Mesothelial cell of epicardium (in vitro differentiated cells): ENCODE data around the gene MAG. TPM values are rescaled to one million over a fixed set of nuclear protein-coding genes. Genes with fewer than 3 reads are reported as not detected.

Source experiments
- DNase-seq, 2 experiments: peaks; one replicate each; pipeline ENCODE4 v3.0.0; 2021; ENCODE audit warnings: low spot score in 2 of 2; ENCODE audit not compliant: unreplicated experiment in 2 of 2
- H3K27ac Mint-ChIP-seq: 2 replicates; pipeline ENCODE4 v1.8.0; 2021; ENCODE audit warnings: mixed read lengths
- H3K27me3 Mint-ChIP-seq: 2 replicates; pipeline ENCODE4 v1.8.0; 2021; ENCODE audit warnings: low read depth, mixed read lengths
- H3K36me3 Mint-ChIP-seq: 2 replicates; pipeline ENCODE4 v1.8.0; 2021; ENCODE audit warnings: mixed read lengths
- H3K4me1 Mint-ChIP-seq: 2 replicates; pipeline ENCODE4 v1.8.0; 2021; ENCODE audit warnings: mixed read lengths
- H3K4me3 Mint-ChIP-seq: 2 replicates; pipeline ENCODE4 v1.8.0; 2021; ENCODE audit warnings: mild to moderate bottlenecking, moderate library complexity, mixed read lengths
- H3K9me3 Mint-ChIP-seq: 2 replicates; pipeline ENCODE4 v1.8.0; 2021; ENCODE audit warnings: mixed read lengths
- total RNA-seq: library from RNA; stranded (reverse); gene quantifications from 3 replicates; pipeline ENCODE4 v1.2.1, GENCODE V29; 2021
- TF ChIP-seq, protein P1 (sequence below): fragments of 200-600 bp; sonication (generic); IDR thresholded peaks from one replicate; pipeline ENCODE4 v1.5.0; 2021; ENCODE audit warnings: antibody characterized with exemption; ENCODE audit not compliant: unreplicated experiment

MAG gene
- total RNA-seq, 1 donor from 2014 or later = 26.1 TPM

DNA sequence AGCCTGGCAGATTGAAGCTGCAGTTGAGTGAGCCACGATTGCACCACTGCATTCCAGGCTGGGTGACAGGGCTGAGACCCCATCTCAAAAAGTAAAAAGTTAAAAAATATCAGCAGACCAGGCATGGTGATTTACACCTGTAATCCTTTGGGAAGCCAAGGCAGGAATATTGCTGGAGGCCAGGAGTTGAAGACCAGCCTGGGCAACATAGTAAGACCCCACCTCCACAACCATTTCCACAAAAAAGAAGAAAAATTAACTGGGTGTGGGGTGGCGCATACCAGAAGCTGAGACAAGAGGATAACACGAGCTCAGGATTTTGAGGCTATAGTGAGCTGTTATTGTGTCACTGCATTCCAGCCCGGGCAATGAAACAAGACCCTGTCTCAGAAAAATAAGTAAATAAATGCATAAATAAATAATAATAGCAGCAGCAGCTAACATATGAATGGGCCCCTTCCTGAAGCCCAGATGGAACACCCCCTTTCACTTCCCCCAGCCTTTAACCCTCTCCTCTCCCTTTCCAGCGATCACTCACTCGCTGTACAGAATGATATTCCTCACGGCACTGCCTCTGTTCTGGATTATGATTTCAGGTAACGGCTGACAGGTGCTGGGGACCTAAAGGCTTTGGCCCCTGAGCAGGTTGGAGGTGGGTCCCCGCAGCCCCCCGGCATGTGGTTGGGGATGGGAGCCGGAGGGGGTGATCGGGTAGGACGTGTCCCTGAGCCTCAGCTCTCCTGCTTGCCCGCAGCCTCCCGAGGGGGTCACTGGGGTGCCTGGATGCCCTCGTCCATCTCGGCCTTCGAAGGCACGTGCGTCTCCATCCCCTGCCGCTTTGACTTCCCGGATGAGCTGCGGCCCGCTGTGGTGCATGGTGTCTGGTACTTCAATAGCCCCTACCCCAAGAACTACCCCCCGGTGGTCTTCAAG is 3.2 kb downstream of the MAG start:
- Mint-ChIP-seq H3K4me1 (peaks cover 35% of the 10 kb centered on the region), H3K36me3 (no peaks in the 10 kb centered on the region), H3K27ac (no peak overlapping the region), H3K27me3 (no peaks in the 10 kb centered on the region), H3K4me3 (no peak overlapping the region), H3K9me3 (no peaks in the 10 kb centered on the region)
- no peak for DNase-seq
- TF ChIP-seq, protein P1, sequence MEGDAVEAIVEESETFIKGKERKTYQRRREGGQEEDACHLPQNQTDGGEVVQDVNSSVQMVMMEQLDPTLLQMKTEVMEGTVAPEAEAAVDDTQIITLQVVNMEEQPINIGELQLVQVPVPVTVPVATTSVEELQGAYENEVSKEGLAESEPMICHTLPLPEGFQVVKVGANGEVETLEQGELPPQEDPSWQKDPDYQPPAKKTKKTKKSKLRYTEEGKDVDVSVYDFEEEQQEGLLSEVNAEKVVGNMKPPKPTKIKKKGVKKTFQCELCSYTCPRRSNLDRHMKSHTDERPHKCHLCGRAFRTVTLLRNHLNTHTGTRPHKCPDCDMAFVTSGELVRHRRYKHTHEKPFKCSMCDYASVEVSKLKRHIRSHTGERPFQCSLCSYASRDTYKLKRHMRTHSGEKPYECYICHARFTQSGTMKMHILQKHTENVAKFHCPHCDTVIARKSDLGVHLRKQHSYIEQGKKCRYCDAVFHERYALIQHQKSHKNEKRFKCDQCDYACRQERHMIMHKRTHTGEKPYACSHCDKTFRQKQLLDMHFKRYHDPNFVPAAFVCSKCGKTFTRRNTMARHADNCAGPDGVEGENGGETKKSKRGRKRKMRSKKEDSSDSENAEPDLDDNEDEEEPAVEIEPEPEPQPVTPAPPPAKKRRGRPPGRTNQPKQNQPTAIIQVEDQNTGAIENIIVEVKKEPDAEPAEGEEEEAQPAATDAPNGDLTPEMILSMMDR = no peak

DNA sequence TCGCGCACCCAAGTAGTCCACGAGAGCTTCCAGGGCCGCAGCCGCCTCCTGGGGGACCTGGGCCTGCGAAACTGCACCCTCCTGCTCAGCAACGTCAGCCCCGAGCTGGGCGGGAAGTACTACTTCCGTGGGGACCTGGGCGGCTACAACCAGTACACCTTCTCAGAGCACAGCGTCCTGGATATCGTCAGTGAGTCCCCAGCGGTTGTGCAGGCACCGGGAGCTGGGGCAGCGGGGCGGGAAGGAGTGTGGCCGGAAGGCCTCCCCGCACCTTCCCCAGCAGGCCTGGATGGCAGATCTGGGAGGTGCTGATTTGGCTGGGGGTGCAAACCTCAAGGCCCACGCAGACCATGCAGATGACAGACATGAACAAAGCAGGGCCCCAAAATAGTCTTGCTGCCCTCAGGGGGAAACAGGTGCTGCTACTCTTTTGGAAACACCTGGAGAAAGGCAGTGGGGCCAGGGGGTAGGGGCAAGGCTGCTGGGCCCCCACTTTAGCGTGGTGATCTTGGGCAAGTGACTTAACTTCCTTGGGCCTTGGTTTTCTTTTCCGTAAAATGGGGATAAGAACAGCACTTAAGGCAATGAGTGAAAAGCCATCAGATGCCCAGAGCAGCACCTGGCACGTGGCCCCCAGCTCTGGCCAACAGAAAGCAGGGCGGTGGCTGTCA is 4.0 kb downstream of the MAG start:
- Mint-ChIP-seq H3K27ac (no peak overlapping the region), H3K4me1 (peaks cover 33% of the 10 kb centered on the region), H3K36me3 (no peaks in the 10 kb centered on the region), H3K27me3 (no peaks in the 10 kb centered on the region), H3K9me3 (no peaks in the 10 kb centered on the region), H3K4me3 (no peak overlapping the region)
- DNase-seq = no peak
- TF ChIP-seq, protein P1 = no peak

DNA sequence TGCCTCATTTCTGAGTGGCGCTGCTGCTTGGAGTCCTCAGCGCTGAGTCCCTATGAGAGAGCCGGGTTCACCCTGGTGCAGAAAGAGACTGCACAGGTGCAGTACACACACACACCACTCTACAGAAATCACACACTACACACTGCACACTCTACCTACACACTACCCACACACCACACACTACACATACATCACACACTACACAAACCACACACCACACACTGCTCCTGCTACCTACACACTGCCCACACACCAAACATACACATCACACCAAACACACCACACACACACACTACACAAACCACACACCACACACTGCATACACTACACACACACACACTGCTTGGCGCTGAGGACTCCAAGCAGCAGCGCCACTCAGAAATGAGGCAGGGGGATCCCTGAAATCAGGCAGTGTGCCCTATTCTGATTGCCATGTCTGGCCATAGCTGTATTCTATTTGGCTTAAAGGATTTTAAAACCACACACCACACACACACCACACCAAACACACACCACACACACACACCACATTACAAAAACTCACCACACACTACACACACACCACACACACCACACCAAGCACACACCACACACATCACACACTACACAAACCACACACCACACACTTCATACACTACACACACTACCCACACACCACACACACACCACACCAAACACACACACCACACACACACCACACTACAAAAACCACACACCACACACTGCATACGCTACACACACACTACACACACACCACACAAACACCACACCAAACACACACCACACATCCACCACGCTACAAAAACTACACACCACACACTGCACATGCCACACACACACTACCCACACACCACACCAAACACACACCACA is 4.9 kb downstream of the MAG start:
- Mint-ChIP-seq H3K4me3 (no peak overlapping the region), H3K9me3 (no peaks in the 10 kb centered on the region), H3K27ac (no peak overlapping the region), H3K36me3 (no peaks in the 10 kb centered on the region), H3K4me1 (peaks cover 25% of the 10 kb centered on the region), H3K27me3 (no peaks in the 10 kb centered on the region)
- DNase-seq = no peak
- TF ChIP-seq, protein P1 = no peak

DNA sequence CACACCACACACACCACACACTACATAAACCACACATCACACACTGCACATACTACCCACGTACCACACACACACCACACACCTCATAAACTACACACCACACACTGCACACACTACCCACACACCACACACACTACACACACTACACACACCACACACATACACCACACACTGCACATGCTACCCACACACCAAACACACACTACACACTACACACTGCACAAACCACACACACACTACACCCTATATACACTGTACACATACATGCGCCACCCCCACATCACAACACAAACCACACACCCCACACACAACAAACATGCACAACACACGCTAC is 5.5 kb downstream of the MAG start:
- no peak overlapping the region for H3K27ac Mint-ChIP-seq
- TF ChIP-seq, protein P1 = no peak
- H3K27me3 Mint-ChIP-seq = no peaks in the 10 kb centered on the region
- peaks cover 25% of the 10 kb centered on the region for H3K4me1 Mint-ChIP-seq
- no peak for DNase-seq
- no peaks in the 10 kb centered on the region for H3K36me3 Mint-ChIP-seq
- no peak overlapping the region for H3K4me3 Mint-ChIP-seq
- H3K9me3 Mint-ChIP-seq = no peaks in the 10 kb centered on the region

DNA sequence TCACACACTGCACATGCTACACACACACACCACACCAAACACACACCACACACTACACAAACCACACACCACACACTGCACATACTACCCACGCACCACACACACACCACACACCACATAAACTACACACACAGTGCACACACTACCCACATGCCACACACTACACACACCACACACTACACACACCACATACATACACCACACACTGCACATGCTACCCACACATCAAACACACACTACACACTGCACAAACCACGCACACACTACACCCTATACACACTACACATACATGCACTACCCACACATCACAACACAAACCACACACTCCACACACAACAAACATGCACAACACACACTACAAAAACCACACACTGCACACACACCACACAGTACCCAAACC is 6.0 kb downstream of the MAG start:
- Mint-ChIP-seq H3K9me3 (no peaks in the 10 kb centered on the region), H3K4me1 (peaks cover 21% of the 10 kb centered on the region), H3K27ac (no peak overlapping the region), H3K4me3 (no peak overlapping the region), H3K27me3 (no peaks in the 10 kb centered on the region), H3K36me3 (no peaks in the 10 kb centered on the region)
- TF ChIP-seq, protein P1 = no peak
- no peak for DNase-seq
